Measurements from ENCODE around the gene YRDC.

YRDC gene

DNA sequence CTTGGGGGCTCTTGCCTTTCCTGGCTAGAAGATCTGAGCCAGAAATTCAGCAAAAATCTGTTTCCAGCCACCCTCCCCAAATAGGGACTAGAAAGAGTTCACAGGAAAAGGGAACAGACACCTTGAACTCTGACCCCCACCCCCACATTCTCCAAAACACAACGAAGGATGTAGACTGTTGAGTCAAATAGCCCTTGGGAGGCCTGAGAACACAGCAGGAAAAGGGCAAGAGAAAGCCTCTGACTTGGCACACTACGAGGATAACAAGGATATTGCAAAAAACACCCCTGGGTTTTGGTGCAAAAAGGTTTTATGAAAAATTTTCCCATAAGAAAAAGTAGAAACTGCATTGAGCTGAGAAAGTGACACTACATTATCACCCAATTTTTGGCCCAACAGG is 1.9 kb upstream of the YRDC start:
- Histone ChIP-seq H3K27ac (ENCODE audit: low read depth, low read length) (no peak overlapping the region), H2BK120ac (ENCODE audit: low read depth, low read length) (no peak overlapping the region), H2AK5ac (ENCODE audit: low read length) (no peak overlapping the region), H3K4me2 (ENCODE audit: low read length) (no peak overlapping the region), H4K8ac (ENCODE audit: low read depth, low read length) (no peak overlapping the region), H4K5ac (ENCODE audit: low read length) (no peak overlapping the region), H3K4ac (ENCODE audit: low read depth, low read length) (no peak overlapping the region), H3K79me1 (ENCODE audit: low read length) (peaks cover 18% of the 10 kb centered on the region), H3K56ac (ENCODE audit: low read length) (no peak overlapping the region), H3K23ac (ENCODE audit: low read length) (no peak overlapping the region), H2BK15ac (replicated peaks; ENCODE audit: low read depth) (no peak overlapping the region), H3K27me3 (ENCODE audit: insufficient read depth, low read length, poor library complexity) (no peaks in the 10 kb centered on the region), H3K4me3 (ENCODE audit: low read length) (no peak overlapping the region), H3K18ac (ENCODE audit: low read length) (no peak overlapping the region), H3K79me2 (ENCODE audit: control insufficient read depth, insufficient read depth, low read length) (peaks cover 14% of the 10 kb centered on the region), H3K9ac (ENCODE audit: low read length) (no peak overlapping the region), H3K4me1 (ENCODE audit: control insufficient read depth, low read depth, low read length) (peaks cover 1% of the 10 kb centered on the region), H2BK5ac (ENCODE audit: low read length) (no peak overlapping the region), H3K36me3 (ENCODE audit: control insufficient read depth, insufficient read depth, low read length) (peaks cover 8% of the 10 kb centered on the region)
- DNase-seq, result no peak
- no CpG with 5 or more reads among the region's 2 CpGs for WGBS (ENCODE audit: extremely low coverage, insufficient coverage, low lambda C conversion rate)

DNA sequence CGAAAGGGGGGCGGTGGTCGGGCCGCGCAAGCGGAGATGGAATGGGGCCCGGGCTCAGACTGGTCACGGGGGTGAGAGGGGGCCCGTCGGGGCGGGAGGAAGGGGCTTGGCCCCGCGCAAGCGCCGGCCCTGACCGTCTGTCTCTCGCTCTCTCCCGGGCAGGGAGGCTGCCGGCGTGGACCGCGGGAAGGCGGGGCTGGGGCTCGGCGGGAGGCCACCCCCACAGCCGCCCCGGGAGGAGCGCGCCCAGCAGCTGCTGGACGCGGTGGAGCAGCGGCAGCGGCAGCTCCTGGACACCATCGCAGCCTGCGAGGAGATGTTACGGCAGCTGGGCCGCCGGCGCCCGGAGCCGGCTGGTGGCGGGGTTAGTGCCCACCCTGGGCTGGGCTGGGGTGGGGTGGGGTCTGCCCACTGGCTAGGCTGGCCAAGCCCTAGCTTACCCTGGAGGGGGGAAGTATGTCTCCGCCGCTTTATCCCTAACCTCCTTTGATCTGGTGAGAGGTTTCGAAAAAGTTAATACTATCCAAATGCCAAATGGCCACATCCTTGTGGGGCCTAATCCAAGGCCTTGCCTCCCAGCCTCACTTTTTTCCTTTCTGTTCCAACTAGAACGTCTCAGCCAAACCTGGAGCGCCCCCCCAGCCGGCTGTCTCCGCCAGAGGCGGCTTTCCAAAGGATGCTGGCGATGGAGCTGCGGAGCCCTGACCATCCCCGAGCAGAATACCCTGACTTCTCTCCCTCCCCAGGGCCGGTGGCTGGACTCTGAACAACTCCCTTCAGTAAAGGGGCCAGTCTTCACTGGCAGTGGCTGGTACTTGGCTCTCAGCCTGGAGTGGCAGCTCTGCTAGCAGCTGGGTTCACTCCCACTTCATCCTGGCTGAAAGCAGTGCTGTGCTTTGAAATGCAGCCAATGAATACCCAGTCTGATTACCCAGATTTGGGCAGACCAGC is 636 bp upstream of the YRDC start:
- no peak overlapping the region for H4K8ac ChIP-seq (ENCODE audit: low read depth, low read length)
- H3K79me1 ChIP-seq (ENCODE audit: low read length), result peaks cover 20% of the 10 kb centered on the region
- H2BK5ac ChIP-seq (ENCODE audit: low read length), result no peak overlapping the region
- peaks cover 17% of the 10 kb centered on the region for H3K36me3 ChIP-seq (ENCODE audit: control insufficient read depth, insufficient read depth, low read length)
- no CpG with 5 or more reads among the region's 54 CpGs for WGBS (ENCODE audit: extremely low coverage, insufficient coverage, low lambda C conversion rate)
- peak overlapping the region; percentile 63 for H3K4me3 ChIP-seq (ENCODE audit: low read length)
- no peak overlapping the region for H2BK120ac ChIP-seq (ENCODE audit: low read depth, low read length)
- H3K9ac ChIP-seq (ENCODE audit: low read length), result peak overlapping the region; percentile 78
- peak overlapping the region; percentile 81 for H3K23ac ChIP-seq (ENCODE audit: low read length)
- H2AK5ac ChIP-seq (ENCODE audit: low read length), result no peak overlapping the region
- peak overlapping the region; percentile 65 for H3K27ac ChIP-seq (ENCODE audit: low read depth, low read length)
- H3K18ac ChIP-seq (ENCODE audit: low read length), result peak overlapping the region; percentile 92
- peak overlapping the region; percentile 88 for H3K4ac ChIP-seq (ENCODE audit: low read depth, low read length)
- H3K56ac ChIP-seq (ENCODE audit: low read length), result peak overlapping the region; percentile 91
- H3K4me2 ChIP-seq (ENCODE audit: low read length), result peak overlapping the region; percentile 27
- H3K27me3 ChIP-seq (ENCODE audit: insufficient read depth, low read length, poor library complexity), result no peaks in the 10 kb centered on the region
- H3K79me2 ChIP-seq (ENCODE audit: control insufficient read depth, insufficient read depth, low read length), result peaks cover 14% of the 10 kb centered on the region
- DNase-seq, result peak; percentile 47
- peaks cover 1% of the 10 kb centered on the region for H3K4me1 ChIP-seq (ENCODE audit: control insufficient read depth, low read depth, low read length)
- H2BK15ac ChIP-seq (replicated peaks; ENCODE audit: low read depth), result no peak overlapping the region
- H4K5ac ChIP-seq (ENCODE audit: low read length), result no peak overlapping the region

DNA sequence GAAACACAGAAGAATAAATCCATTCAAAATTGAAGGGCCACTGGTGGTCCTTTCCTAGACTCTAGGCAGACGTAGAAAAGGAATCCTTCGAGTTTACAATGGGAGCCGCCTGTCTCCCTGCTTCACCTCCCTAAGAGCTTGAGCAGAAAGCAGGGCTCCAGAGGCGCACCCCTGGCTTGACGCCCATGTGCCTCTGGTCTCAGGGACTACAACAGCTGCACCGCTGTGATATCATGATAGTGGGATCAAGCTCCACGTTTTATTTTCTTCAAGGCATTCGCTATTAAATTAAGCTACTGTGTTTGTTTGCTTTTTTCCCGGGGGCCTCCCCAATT is 821 bp downstream of the YRDC start:
- no peak overlapping the region for H3K27ac ChIP-seq (ENCODE audit: low read depth, low read length)
- H3K4ac ChIP-seq (ENCODE audit: low read depth, low read length), result no peak overlapping the region
- H4K8ac ChIP-seq (ENCODE audit: low read depth, low read length), result no peak overlapping the region
- WGBS (ENCODE audit: extremely low coverage, insufficient coverage, low lambda C conversion rate), result no CpG with 5 or more reads among the region's 9 CpGs
- H3K4me2 ChIP-seq (ENCODE audit: low read length), result peak overlapping the region; percentile 54
- peak overlapping the region; percentile 94 for H3K9ac ChIP-seq (ENCODE audit: low read length)
- peaks cover 21% of the 10 kb centered on the region for H3K36me3 ChIP-seq (ENCODE audit: control insufficient read depth, insufficient read depth, low read length)
- H3K4me3 ChIP-seq (ENCODE audit: low read length), result peak overlapping the region; percentile 91
- H3K4me1 ChIP-seq (ENCODE audit: control insufficient read depth, low read depth, low read length), result peaks cover 1% of the 10 kb centered on the region
- H3K56ac ChIP-seq (ENCODE audit: low read length), result peak overlapping the region; percentile 99
- H3K79me2 ChIP-seq (ENCODE audit: control insufficient read depth, insufficient read depth, low read length), result peaks cover 14% of the 10 kb centered on the region
- no peaks in the 10 kb centered on the region for H3K27me3 ChIP-seq (ENCODE audit: insufficient read depth, low read length, poor library complexity)
- DNase-seq, result no peak
- no peak overlapping the region for H2AK5ac ChIP-seq (ENCODE audit: low read length)
- H2BK5ac ChIP-seq (ENCODE audit: low read length), result no peak overlapping the region
- H3K79me1 ChIP-seq (ENCODE audit: low read length), result peaks cover 20% of the 10 kb centered on the region
- no peak overlapping the region for H3K18ac ChIP-seq (ENCODE audit: low read length)
- H2BK120ac ChIP-seq (ENCODE audit: low read depth, low read length), result no peak overlapping the region
- no peak overlapping the region for H2BK15ac ChIP-seq (replicated peaks; ENCODE audit: low read depth)
- H3K23ac ChIP-seq (ENCODE audit: low read length), result no peak overlapping the region
- H4K5ac ChIP-seq (ENCODE audit: low read length), result no peak overlapping the region

DNA sequence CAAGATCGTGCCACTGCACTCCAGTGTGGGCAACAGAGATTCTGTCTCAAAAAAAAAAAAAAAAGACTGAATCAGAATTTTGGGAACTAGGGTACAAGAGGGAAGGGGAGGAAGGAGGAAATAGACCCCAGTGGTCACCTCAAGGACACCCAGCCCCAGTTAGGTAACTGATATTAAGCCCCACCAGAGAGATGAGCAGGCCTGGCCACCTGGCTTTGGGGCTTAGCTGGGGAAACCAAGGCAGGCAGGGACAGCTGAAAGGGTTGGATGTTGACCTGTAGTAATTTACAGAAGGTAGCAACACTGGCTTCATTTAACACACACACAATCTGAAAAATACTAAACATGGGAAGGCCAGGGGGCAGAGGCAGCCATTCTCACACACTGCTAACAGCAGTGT is 5.6 kb downstream of the YRDC start:
- H3K4me2 ChIP-seq (ENCODE audit: low read length), result no peak overlapping the region
- no peak overlapping the region for H2BK120ac ChIP-seq (ENCODE audit: low read depth, low read length)
- H3K27me3 ChIP-seq (ENCODE audit: insufficient read depth, low read length, poor library complexity), result no peaks in the 10 kb centered on the region
- H3K79me2 ChIP-seq (ENCODE audit: control insufficient read depth, insufficient read depth, low read length), result peaks cover 11% of the 10 kb centered on the region
- H3K4me1 ChIP-seq (ENCODE audit: control insufficient read depth, low read depth, low read length), result peaks cover 1% of the 10 kb centered on the region
- H3K18ac ChIP-seq (ENCODE audit: low read length), result no peak overlapping the region
- H3K4ac ChIP-seq (ENCODE audit: low read depth, low read length), result no peak overlapping the region
- no peak overlapping the region for H3K27ac ChIP-seq (ENCODE audit: low read depth, low read length)
- H3K79me1 ChIP-seq (ENCODE audit: low read length), result peaks cover 16% of the 10 kb centered on the region
- H2AK5ac ChIP-seq (ENCODE audit: low read length), result no peak overlapping the region
- peaks cover 23% of the 10 kb centered on the region for H3K36me3 ChIP-seq (ENCODE audit: control insufficient read depth, insufficient read depth, low read length)
- H3K23ac ChIP-seq (ENCODE audit: low read length), result no peak overlapping the region
- no peak overlapping the region for H2BK5ac ChIP-seq (ENCODE audit: low read length)
- H4K8ac ChIP-seq (ENCODE audit: low read depth, low read length), result no peak overlapping the region
- DNase-seq, result no peak
- no peak overlapping the region for H4K5ac ChIP-seq (ENCODE audit: low read length)
- no peak overlapping the region for H2BK15ac ChIP-seq (replicated peaks; ENCODE audit: low read depth)
- H3K56ac ChIP-seq (ENCODE audit: low read length), result no peak overlapping the region
- no CpG with 5 or more reads among the region's 1 CpG for WGBS (ENCODE audit: extremely low coverage, insufficient coverage, low lambda C conversion rate)
- no peak overlapping the region for H3K9ac ChIP-seq (ENCODE audit: low read length)
- no peak overlapping the region for H3K4me3 ChIP-seq (ENCODE audit: low read length)

GRCh38 chr1:37797750-37798345 is 10.2 kb downstream of the YRDC start:
- no peaks in the 10 kb centered on the region for H3K79me1 ChIP-seq (ENCODE audit: low read length)
- no peak overlapping the region for H3K4me2 ChIP-seq (ENCODE audit: low read length)
- H2BK15ac ChIP-seq (replicated peaks; ENCODE audit: low read depth), result no peak overlapping the region
- peaks cover 2% of the 10 kb centered on the region for H3K4me1 ChIP-seq (ENCODE audit: control insufficient read depth, low read depth, low read length)
- H2AK5ac ChIP-seq (ENCODE audit: low read length), result no peak overlapping the region
- no peak overlapping the region for H3K27ac ChIP-seq (ENCODE audit: low read depth, low read length)
- H3K4me3 ChIP-seq (ENCODE audit: low read length), result no peak overlapping the region
- no peak overlapping the region for H3K9ac ChIP-seq (ENCODE audit: low read length)
- H3K56ac ChIP-seq (ENCODE audit: low read length), result no peak overlapping the region
- no CpG with 5 or more reads among the region's 3 CpGs for WGBS (ENCODE audit: extremely low coverage, insufficient coverage, low lambda C conversion rate)
- no peak for DNase-seq
- no peaks in the 10 kb centered on the region for H3K79me2 ChIP-seq (ENCODE audit: control insufficient read depth, insufficient read depth, low read length)
- H3K18ac ChIP-seq (ENCODE audit: low read length), result no peak overlapping the region
- no peak overlapping the region for H2BK5ac ChIP-seq (ENCODE audit: low read length)
- no peak overlapping the region for H3K23ac ChIP-seq (ENCODE audit: low read length)
- no peak overlapping the region for H3K4ac ChIP-seq (ENCODE audit: low read depth, low read length)
- no peak overlapping the region for H4K8ac ChIP-seq (ENCODE audit: low read depth, low read length)
- peaks cover 6% of the 10 kb centered on the region for H3K36me3 ChIP-seq (ENCODE audit: control insufficient read depth, insufficient read depth, low read length)
- no peaks in the 10 kb centered on the region for H3K27me3 ChIP-seq (ENCODE audit: insufficient read depth, low read length, poor library complexity)
- no peak overlapping the region for H4K5ac ChIP-seq (ENCODE audit: low read length)
- no peak overlapping the region for H2BK120ac ChIP-seq (ENCODE audit: low read depth, low read length)
